Activated T-helper 1 cell treated with Interleukin-2 at 50 U/mL for 16 hours (primary cell): ENCODE data around the gene GTPBP6.
A peak's percentile ranks its signal among the peaks of the same experiment; 100 is the strongest.

Experiments used
- DNase-seq: peaks from one replicate; pipeline ENCODE4 v3.0.0-alpha.2; 2020; ENCODE audit warnings: low read depth

GTPBP6 gene

GRCh38 chrX:318739-319578, at the start of gene GTPBP6:
Gene GTPBP6, minus strand, starts transcription at chrX:318796. Its CDS starts 9 bp downstream, at chrX:318787.
- peak; percentile 99 for DNase-seq

GRCh38 chrX:367866-368265, 49.3 kb upstream of the GTPBP6 start:
- no peak for DNase-seq

- no peak for DNase-seq
Observed at GRCh38 chrX:367349-367748, 48.8 kb upstream of the GTPBP6 start.

GRCh38 chrX:363621-364375, 45.2 kb upstream of the GTPBP6 start:
- DNase-seq: no peak

GRCh38 chrX:362937-363620, 44.5 kb upstream of the GTPBP6 start:
- no peak for DNase-seq

- no peak for DNase-seq
Observed at GRCh38 chrX:362351-362750, 43.8 kb upstream of the GTPBP6 start.

GRCh38 chrX:361231-362145, 42.9 kb upstream of the GTPBP6 start:
- no peak for DNase-seq

GRCh38 chrX:360496-361150, 42.0 kb upstream of the GTPBP6 start:
- no peak for DNase-seq

GRCh38 chrX:358651-359143, 40.1 kb upstream of the GTPBP6 start:
- DNase-seq: no peak

GRCh38 chrX:357693-358471, 39.3 kb upstream of the GTPBP6 start:
- DNase-seq: no peak

GRCh38 chrX:357035-357692, 38.6 kb upstream of the GTPBP6 start:
- no peak for DNase-seq

GRCh38 chrX:356385-357034, 37.9 kb upstream of the GTPBP6 start:
- no peak for DNase-seq

GRCh38 chrX:355329-356050, 36.9 kb upstream of the GTPBP6 start:
- DNase-seq: no peak

- DNase-seq: no peak
Observed at GRCh38 chrX:353566-354535, 35.3 kb upstream of the GTPBP6 start.

- DNase-seq: no peak
Observed at GRCh38 chrX:352582-353314, 34.2 kb upstream of the GTPBP6 start.

GRCh38 chrX:352181-352580, 33.6 kb upstream of the GTPBP6 start:
- DNase-seq: no peak
